HEK293 (cell line): ENCODE measurements around the gene SORL1-AS1.
A peak's percentile ranks its signal among the peaks of the same experiment; 100 is the strongest.

Source experiments
- BCL11B ChIP-seq: fragments of 450-650 bp; formaldehyde crosslinking; IDR thresholded peaks from 2 replicates; pipeline ENCODE4 v1.5.1; 2016; ENCODE audit warnings: low read depth, missing biosample characterization, missing genetic modification characterization
- GLIS2 ChIP-seq: fragments of 450-650 bp; formaldehyde crosslinking; IDR thresholded peaks from 2 replicates; pipeline ENCODE4 v1.5.1; 2016; ENCODE audit warnings: missing biosample characterization, missing genetic modification characterization
- HOXD13 ChIP-seq: sonication (generic); formaldehyde crosslinking; IDR thresholded peaks from 2 replicates; pipeline ENCODE4 v1.8.0; 2022; ENCODE audit warnings: missing genetic modification reagents, borderline replicate concordance
- PRDM10 ChIP-seq: fragments of 450-650 bp; formaldehyde crosslinking; IDR thresholded peaks from 2 replicates; pipeline ENCODE4 v1.5.1; 2016; ENCODE audit warnings: missing biosample characterization, missing genetic modification characterization
- PRDM6 ChIP-seq: fragments of 450-650 bp; formaldehyde crosslinking; IDR thresholded peaks from 2 replicates; pipeline ENCODE4 v1.5.1; 2017; ENCODE audit warnings: missing biosample characterization, missing genetic modification characterization
- SP7 ChIP-seq: fragments of 450-650 bp; formaldehyde crosslinking; IDR thresholded peaks from 2 replicates; pipeline ENCODE4 v1.5.1; 2016; ENCODE audit warnings: missing biosample characterization, missing genetic modification characterization
- ZBTB8A ChIP-seq: fragments of 450-650 bp; formaldehyde crosslinking; IDR thresholded peaks from 2 replicates; pipeline ENCODE4 v1.5.1; 2016; ENCODE audit warnings: missing biosample characterization, missing genetic modification characterization
- ZFP69B ChIP-seq: fragments of 450-650 bp; formaldehyde crosslinking; IDR thresholded peaks from 2 replicates; pipeline ENCODE4 v1.5.1; 2016; ENCODE audit warnings: missing biosample characterization, missing genetic modification characterization
- ZNF121 ChIP-seq: fragments of 450-650 bp; formaldehyde crosslinking; IDR thresholded peaks from 2 replicates; pipeline ENCODE4 v1.5.1; 2016; ENCODE audit warnings: missing biosample characterization, missing genetic modification characterization
- ZNF2 ChIP-seq: fragments of 450-650 bp; formaldehyde crosslinking; IDR thresholded peaks from 2 replicates; pipeline ENCODE4 v1.5.1; 2016; ENCODE audit warnings: missing biosample characterization, missing genetic modification characterization
- ZNF202 ChIP-seq: fragments of 450-650 bp; formaldehyde crosslinking; IDR thresholded peaks from 2 replicates; pipeline ENCODE4 v1.5.1; 2016; ENCODE audit warnings: missing biosample characterization, missing genetic modification characterization, borderline replicate concordance
- ZNF341 ChIP-seq: fragments of 450-650 bp; formaldehyde crosslinking; IDR thresholded peaks from 2 replicates; pipeline ENCODE4; 2016; ENCODE audit warnings: low read depth, missing biosample characterization, missing genetic modification characterization
- ZNF514 ChIP-seq: fragments of 450-650 bp; formaldehyde crosslinking; IDR thresholded peaks from 2 replicates; pipeline ENCODE4 v1.5.1; 2016; ENCODE audit warnings: missing biosample characterization, missing genetic modification characterization
- ZNF529 ChIP-seq: fragments of 450-650 bp; formaldehyde crosslinking; IDR thresholded peaks from 2 replicates; pipeline ENCODE4 v1.5.1; 2017; ENCODE audit warnings: missing genetic modification characterization, missing biosample characterization; ENCODE audit not compliant: insufficient replicate concordance
- ZNF558 ChIP-seq: fragments of 450-650 bp; formaldehyde crosslinking; IDR thresholded peaks from 2 replicates; pipeline ENCODE4 v1.5.1; 2016; ENCODE audit warnings: missing biosample characterization, missing genetic modification characterization
- ZNF624 ChIP-seq: fragments of 450-650 bp; formaldehyde crosslinking; IDR thresholded peaks from 2 replicates; pipeline ENCODE4 v1.5.1; 2017; ENCODE audit warnings: missing biosample characterization, missing genetic modification characterization
- ZNF658 ChIP-seq: fragments of 450-650 bp; formaldehyde crosslinking; IDR thresholded peaks from 2 replicates; pipeline ENCODE4; 2016; ENCODE audit warnings: missing biosample characterization, missing genetic modification characterization
- ZNF747 ChIP-seq: fragments of 450-650 bp; formaldehyde crosslinking; IDR thresholded peaks from 2 replicates; pipeline ENCODE4 v1.5.1; 2016; ENCODE audit warnings: missing biosample characterization, missing genetic modification characterization
- TF ChIP-seq, protein P1 (sequence below): fragments of 450-650 bp; formaldehyde crosslinking; IDR thresholded peaks from 2 replicates; pipeline ENCODE4 v1.5.1; 2016; ENCODE audit warnings: missing biosample characterization, missing genetic modification characterization, borderline replicate concordance
- TF ChIP-seq, protein P2 (sequence below): fragments of 450-650 bp; formaldehyde crosslinking; IDR thresholded peaks from 2 replicates; pipeline ENCODE4 v1.5.1; 2016; ENCODE audit warnings: missing biosample characterization, missing genetic modification characterization
- TF ChIP-seq, protein P3 (sequence below): fragments of 450-650 bp; formaldehyde crosslinking; IDR thresholded peaks from 2 replicates; pipeline ENCODE4 v1.5.1; 2016; ENCODE audit warnings: missing biosample characterization, missing genetic modification characterization

SORL1-AS1 gene

DNA sequence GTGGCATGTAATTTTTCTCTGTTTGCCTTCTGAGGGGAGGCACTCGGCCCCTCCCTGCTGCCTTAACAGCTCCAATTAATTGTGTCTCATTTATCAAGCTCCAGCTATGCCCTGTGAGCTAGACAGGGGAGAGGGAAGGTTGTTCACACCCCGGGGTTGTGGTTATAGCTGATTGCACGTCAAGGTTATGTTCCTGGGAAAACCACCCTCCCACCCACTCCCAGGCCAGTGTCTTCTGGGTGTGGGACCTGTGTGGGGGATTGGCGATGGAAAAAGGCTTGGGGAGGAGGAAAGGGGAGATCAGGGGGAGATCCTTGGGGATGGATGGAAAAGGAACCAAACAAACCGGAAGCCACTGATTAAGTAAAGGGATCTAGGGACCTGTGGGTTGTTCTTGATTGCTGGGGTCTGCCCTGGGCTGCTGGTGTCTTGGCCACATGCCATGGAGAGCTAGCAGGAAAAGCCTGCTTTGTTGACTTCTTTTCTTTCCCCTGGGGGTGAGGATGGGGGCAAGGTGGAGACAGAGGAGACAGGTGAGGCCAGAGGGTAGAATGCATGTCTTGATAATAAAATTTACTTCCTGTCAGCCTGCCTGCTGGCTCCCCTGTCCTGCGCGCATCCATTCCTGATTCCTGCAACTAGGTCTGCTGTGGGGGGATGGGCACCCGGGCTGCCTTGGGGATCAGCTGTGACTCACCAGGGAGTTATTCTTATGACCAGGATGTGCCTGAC is 13.5 kb upstream of the SORL1-AS1 start (continued):
- peak; percentile 82 for TF ChIP-seq SP7 (tag by site-specific recombination)
- TF ChIP-seq, protein P1, sequence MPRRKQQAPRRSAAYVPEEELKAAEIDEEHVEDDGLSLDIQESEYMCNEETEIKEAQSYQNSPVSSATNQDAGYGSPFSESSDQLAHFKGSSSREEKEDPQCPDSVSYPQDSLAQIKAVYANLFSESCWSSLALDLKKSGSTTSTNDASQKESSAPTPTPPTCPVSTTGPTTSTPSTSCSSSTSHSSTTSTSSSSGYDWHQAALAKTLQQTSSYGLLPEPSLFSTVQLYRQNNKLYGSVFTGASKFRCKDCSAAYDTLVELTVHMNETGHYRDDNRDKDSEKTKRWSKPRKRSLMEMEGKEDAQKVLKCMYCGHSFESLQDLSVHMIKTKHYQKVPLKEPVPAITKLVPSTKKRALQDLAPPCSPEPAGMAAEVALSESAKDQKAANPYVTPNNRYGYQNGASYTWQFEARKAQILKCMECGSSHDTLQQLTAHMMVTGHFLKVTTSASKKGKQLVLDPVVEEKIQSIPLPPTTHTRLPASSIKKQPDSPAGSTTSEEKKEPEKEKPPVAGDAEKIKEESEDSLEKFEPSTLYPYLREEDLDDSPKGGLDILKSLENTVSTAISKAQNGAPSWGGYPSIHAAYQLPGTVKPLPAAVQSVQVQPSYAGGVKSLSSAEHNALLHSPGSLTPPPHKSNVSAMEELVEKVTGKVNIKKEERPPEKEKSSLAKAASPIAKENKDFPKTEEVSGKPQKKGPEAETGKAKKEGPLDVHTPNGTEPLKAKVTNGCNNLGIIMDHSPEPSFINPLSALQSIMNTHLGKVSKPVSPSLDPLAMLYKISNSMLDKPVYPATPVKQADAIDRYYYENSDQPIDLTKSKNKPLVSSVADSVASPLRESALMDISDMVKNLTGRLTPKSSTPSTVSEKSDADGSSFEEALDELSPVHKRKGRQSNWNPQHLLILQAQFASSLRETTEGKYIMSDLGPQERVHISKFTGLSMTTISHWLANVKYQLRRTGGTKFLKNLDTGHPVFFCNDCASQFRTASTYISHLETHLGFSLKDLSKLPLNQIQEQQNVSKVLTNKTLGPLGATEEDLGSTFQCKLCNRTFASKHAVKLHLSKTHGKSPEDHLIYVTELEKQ = 0 out of 2 replicates have a peak, but pooled peaks have one; percentile 46
- TF ChIP-seq, protein P2, sequence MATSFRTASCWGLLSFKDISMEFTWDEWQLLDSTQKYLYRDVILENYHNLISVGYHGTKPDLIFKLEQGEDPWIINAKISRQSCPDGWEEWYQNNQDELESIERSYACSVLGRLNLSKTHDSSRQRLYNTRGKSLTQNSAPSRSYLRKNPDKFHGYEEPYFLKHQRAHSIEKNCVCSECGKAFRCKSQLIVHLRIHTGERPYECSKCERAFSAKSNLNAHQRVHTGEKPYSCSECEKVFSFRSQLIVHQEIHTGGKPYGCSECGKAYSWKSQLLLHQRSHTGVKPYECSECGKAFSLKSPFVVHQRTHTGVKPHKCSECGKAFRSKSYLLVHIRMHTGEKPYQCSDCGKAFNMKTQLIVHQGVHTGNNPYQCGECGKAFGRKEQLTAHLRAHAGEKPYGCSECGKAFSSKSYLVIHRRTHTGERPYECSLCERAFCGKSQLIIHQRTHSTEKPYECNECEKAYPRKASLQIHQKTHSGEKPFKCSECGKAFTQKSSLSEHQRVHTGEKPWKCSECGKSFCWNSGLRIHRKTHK (tag by site-specific recombination) = no peak
- TF ChIP-seq HOXD13 (CRISPR knock-in tag) = no peak
- no peak for TF ChIP-seq ZFP69B (tag by site-specific recombination)
- no peak for TF ChIP-seq ZNF514
- TF ChIP-seq ZNF341 (tag by site-specific recombination) = no peak
- no peak for TF ChIP-seq ZNF121
- TF ChIP-seq GLIS2 = 0 out of 2 replicates have a peak, but pooled peaks have one; percentile 52
- no peak for TF ChIP-seq ZNF202 (tag by site-specific recombination)
- TF ChIP-seq PRDM6 (tag by site-specific recombination) = 0 out of 2 replicates have a peak, but pooled peaks have one; percentile 9
- TF ChIP-seq, protein P3, sequence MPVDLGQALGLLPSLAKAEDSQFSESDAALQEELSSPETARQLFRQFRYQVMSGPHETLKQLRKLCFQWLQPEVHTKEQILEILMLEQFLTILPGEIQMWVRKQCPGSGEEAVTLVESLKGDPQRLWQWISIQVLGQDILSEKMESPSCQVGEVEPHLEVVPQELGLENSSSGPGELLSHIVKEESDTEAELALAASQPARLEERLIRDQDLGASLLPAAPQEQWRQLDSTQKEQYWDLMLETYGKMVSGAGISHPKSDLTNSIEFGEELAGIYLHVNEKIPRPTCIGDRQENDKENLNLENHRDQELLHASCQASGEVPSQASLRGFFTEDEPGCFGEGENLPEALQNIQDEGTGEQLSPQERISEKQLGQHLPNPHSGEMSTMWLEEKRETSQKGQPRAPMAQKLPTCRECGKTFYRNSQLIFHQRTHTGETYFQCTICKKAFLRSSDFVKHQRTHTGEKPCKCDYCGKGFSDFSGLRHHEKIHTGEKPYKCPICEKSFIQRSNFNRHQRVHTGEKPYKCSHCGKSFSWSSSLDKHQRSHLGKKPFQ (tag by site-specific recombination) = peak; percentile 20; the same call in 1 of the 2 replicates
- no peak for TF ChIP-seq ZNF624 (tag by site-specific recombination)
- no peak for TF ChIP-seq ZNF558 (tag by site-specific recombination)
- TF ChIP-seq BCL11B (tag by site-specific recombination) = no peak
- TF ChIP-seq ZNF658 (tag by site-specific recombination) = no peak
- 0 out of 2 replicates have a peak, but pooled peaks have one; percentile 22 for TF ChIP-seq ZBTB8A (tag by site-specific recombination)
- TF ChIP-seq ZNF747 (tag by site-specific recombination) = no peak
- TF ChIP-seq ZNF2 (tag by site-specific recombination) = no peak
- no peak for TF ChIP-seq ZNF529 (tag by site-specific recombination)
- TF ChIP-seq PRDM10 (tag by site-specific recombination) = no peak
